ENCODE data around the gene TRPC4.
"Not testable (repeated sequence)": the region's sequence is repeated elsewhere in the genome, so short reads cannot be mapped to it uniquely, and the experiment has no call there.

Gene TRPC4

DNA sequence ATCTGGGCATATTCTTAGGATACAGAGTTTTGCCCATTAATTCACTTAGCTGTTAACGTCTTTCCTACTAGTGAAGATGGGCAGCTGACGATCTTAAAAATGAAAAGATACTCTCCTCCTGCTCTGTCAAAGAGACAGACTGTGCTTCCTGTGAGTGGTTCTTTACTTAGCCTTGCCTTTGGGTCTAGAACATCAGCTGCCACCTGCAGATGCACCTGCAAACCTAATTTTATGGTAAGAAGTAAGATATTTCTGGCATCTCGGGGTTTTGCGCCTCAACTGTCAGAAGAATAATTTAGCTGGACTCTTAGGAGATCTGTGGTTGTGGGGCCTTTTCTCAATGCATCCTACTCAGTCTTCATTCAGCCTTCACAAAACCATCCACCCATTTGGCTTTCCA, 36.2 kb downstream of the TRPC4 start:
- no peak for DNase-seq (ENCODE audit: low read depth)

GRCh38 chr13:37816276-37816675, 53.3 kb downstream of the TRPC4 start:
- no peak for DNase-seq (ENCODE audit: low read depth)

GRCh38 chr13:37811441-37811840, 58.1 kb downstream of the TRPC4 start:
- DNase-seq (ENCODE audit: low read depth) = no peak

GRCh38 chr13:37806666-37807065, 62.9 kb downstream of the TRPC4 start:
- no peak for DNase-seq (ENCODE audit: low read depth)

DNA sequence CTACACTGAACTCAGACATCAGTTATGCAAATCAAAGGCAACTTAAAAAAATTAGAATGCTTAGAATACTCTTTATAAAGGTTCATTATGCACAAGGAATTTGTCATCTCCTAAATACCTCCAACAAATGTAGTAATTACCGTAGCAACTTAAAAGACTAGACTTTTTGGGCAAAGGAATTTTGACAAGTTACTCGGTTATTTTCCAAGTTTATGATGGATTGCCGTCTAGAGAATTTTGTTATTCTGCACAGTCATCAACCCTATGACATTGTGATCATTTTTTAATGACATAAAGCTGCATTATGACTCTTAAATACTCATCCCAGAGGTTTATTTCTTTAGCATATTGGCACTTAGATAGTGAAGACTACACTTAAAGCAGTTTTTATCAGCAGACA, 71.9 kb downstream of the TRPC4 start:
- no peak for DNase-seq (ENCODE audit: low read depth)

DNA sequence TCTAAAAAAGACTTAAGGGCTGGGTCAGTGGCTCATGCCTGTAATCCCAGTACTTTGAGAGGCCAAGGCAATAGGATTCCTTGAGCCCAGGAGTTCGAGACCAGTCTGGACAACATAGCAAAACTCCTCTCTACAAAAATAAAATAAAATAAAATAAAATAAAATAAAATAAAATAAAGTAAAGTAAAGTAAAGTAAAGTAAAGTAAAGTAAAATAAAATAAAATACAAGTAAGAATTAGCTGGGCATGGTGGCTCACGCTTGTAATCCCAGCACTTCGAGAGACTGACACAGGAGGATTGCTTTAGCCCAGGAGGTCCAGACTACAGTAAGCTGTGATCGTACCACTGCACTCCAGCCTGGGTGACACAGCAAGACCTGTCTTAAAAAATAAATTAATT, 72.8 kb downstream of the TRPC4 start:
- DNase-seq (ENCODE audit: low read depth) = not testable (repeated sequence)

DNA sequence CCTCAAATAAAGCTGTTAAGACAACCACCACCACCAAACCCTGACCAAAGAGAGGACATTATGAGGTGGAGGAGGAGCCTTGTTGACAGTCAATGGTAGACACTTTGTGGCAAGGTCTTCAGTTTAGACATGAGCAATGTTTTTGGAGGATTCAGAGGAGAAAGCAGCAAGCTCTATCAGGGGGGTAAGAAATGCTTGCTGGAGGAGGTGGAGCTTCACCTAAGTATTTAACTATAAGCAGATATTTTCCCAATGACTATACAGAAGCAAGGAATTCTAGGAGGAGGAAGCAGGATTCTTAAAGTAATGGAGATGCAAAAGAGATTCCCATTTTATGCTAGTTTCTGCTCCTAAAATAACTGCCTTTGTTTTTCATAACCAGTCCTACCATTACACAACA, 74.2 kb downstream of the TRPC4 start:
- no peak for DNase-seq (ENCODE audit: low read depth)

DNA sequence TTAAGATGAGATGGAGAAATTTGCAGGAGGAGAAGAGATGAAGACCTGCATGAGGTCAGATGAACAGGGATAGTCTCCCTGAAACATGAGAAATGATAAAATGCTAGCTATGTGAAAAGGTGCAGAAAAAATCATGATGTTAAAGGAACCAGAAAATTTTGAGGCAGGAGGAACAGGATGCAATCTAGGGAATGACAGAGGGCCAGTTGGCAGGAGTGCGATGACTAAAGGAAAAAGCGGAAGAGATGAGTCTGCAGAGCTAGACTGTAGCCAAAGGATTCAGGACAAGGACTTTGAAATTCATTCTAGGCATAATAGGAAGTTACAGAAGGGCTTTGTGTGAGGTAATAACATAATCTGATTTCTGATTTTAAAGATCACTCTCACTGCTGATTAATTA, 77.9 kb downstream of the TRPC4 start:
- DNase-seq (ENCODE audit: low read depth) = no peak

- DNase-seq (ENCODE audit: low read depth) = no peak
These were observed 81.2 kb downstream of the TRPC4 start for GRCh38 chr13:37788346-37788745.

DNA sequence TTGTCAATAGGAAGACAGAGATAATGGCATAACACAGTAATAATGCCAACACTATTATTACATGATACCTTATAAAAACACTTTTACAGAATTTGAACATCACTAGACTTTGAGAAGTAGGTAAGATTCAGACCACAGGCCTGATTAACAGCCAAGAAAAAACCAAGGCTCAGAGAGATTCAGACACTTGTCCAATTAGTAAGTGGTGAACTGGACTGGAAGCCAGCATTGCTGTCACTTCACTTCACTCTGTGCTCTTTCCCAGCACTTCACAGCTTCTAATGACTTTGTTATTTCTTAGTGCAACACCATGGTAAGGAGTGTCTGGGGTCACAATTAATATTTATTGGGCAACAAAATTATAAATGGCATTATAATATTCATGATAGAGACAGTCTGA, 91.9 kb downstream of the TRPC4 start:
- DNase-seq (ENCODE audit: low read depth) = no peak

DNA sequence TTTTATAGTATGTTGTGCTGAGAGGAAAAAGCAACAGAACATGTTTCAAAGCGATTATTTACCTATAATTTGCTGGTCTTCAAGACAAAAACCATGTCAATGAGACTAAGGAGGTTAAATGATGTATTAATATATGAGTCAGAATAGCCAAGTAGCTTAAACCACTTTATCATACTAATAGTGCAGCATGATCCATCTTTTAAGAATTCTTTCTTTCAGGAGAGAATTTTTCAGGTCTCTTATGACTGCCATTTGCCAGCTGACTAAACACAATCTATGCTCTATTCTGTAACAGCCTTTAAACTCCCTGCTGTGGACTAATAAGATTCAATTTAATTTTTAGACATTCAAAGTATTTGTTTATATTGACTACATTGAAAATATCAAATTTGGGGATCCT, 93.7 kb downstream of the TRPC4 start:
- DNase-seq (ENCODE audit: low read depth) = no peak

GRCh38 chr13:37772644-37773043, 96.9 kb downstream of the TRPC4 start:
- DNase-seq (ENCODE audit: low read depth) = no peak

GRCh38 chr13:37769545-37769944, 100.0 kb downstream of the TRPC4 start:
- no peak for DNase-seq (ENCODE audit: low read depth)

- no peak for DNase-seq (ENCODE audit: low read depth)
These were observed 100.5 kb downstream of the TRPC4 start for GRCh38 chr13:37769078-37769477.

DNA sequence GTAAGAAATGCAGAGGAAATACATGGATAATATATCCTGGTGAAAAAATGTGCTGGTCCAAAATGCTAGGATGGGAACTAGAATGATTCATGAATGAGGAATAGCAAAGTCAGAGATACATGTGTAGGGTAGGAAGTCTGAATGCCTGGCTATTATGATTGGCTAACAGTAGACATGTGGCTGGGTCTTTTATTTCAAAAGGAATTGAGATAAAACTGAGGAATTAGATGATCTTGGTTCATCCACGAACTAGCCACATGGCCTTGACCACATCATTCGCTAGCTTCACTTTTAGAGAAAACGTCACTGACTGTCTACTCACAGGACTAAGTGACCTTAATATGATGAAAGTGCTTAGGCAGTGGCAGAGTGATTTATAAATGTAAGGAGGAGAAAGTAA, 103.1 kb downstream of the TRPC4 start:
- DNase-seq (ENCODE audit: low read depth) = no peak

DNA sequence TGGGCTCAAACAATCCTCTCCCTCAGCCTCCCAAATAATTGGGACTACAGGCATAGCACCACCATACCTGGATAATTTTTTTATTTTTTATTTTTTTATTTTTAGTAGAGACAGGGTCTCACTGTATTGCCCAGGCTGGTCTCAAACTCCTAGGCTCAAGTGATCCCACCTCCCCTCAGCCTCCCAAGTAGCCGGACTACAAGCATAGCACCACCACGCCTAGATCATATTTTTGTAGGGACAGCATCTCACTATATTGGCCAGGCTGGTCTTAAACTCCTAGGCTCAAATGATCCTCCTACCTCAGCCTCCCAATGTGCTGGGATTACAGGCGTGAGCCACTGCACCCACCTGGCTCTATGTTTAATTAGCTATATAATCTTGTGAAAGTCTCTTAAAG, 114.2 kb downstream of the TRPC4 start:
- DNase-seq (ENCODE audit: low read depth) = no peak

DNA sequence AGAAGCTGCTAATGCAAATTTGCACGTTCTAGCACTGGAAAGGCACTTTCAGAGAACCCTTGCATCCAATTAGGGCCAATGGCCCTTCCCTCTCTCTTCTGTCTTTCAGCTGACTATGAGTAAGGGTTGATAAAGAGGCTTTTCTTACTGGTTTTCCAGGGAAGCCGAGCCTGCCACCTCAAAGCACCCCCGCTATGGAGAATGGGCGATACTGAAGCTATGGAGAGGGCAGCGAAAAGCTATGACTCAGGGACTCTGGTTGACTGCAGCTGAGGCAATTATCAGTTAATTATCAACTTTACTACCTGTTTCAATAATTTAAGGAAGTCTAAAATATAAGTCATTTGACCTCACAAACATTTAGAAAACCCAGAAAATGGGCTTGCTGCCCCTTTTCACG, 115.8 kb downstream of the TRPC4 start:
- no peak for DNase-seq (ENCODE audit: low read depth)

DNA sequence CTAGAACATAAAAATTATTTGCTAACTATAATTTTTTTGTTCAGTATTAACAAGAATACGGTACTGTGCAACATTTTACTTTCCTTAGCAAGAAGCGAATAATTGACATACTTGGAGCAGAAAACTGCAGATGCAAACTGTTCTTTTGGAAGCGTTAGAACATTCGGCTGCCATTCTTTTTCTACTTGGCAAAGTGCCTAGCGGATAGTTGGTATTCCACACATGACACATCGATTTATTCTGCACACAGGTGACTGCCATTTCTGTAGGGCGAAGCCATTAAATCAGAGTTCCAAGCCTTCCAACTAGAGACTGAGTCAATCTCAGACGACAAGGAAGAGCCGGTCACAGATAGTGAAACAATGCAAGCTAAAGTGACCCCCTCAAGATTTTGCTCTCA, 117.4 kb downstream of the TRPC4 start:
- DNase-seq (ENCODE audit: low read depth) = no peak

DNA sequence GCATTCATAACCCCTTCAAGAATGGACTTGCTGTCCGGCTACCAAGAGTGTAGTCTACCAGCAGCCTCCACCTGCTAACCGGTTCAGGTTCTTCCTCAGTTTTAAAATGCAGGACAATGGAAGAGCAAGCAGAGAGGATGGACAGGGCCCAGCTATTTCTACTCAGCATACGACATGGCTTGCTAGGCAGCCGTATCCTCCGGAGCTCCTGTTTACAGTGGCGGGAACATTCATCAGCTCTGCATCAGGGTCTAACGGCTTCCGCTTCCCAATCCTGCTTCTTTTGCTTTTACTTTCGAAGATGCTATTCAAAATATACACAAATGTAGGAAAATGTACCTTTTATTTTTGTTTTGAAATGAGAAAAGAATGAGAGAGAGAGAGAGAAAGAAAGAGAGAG, 118.5 kb downstream of the TRPC4 start:
- DNase-seq (ENCODE audit: low read depth) = no peak

- DNase-seq (ENCODE audit: low read depth) = no peak
These were observed 120.7 kb downstream of the TRPC4 start for GRCh38 chr13:37748913-37749312.

DNA sequence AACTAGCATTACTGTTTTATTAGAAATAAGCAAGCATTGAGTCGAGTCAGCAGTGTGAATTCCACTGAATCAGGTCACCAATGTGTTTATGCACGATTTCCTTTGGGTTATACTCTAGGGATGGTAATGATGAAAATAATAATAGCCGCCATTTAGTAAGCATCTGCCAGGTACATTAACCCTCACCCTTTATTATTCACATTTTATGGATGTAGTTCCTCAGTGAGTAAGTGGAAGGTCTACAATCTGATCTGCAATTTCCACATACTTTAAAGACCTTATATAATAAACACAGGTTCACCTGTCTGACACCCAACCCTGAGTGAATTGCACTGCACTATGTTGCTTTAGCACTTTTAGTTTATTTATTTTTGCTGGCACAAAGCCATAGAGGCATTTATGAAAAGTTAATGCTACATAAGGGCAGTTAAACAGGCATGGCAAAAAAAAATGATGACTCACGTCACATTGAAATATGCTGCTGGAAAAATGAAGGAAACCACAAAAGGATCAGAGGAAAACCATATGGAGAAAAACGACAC, 122.4 kb downstream of the TRPC4 start:
- DNase-seq (ENCODE audit: low read depth) = no peak

GRCh38 chr13:37741536-37741935, 128.0 kb downstream of the TRPC4 start:
- no peak for DNase-seq (ENCODE audit: low read depth)

- DNase-seq (ENCODE audit: low read depth) = no peak
These were observed 133.5 kb downstream of the TRPC4 start for GRCh38 chr13:37736045-37736444.

DNA sequence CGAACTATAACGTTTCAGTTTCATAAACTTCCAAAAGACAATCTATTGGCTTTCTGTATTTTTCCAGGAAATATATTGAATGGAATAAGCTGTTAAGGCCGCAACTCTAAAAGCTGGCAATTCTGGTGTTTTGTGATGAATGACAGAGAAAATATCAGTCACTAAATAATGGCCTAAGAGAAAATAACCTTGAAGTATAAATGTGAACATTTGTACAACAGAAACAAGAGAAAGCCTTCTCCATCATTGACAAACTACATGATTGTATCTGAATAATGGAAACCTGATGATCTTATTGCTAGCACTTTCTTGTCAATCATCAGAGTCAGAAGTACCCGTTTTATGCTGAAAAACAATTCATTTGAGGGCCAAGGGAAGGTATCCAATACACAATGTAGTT, 134.3 kb downstream of the TRPC4 start:
- no peak for DNase-seq (ENCODE audit: low read depth)

DNA sequence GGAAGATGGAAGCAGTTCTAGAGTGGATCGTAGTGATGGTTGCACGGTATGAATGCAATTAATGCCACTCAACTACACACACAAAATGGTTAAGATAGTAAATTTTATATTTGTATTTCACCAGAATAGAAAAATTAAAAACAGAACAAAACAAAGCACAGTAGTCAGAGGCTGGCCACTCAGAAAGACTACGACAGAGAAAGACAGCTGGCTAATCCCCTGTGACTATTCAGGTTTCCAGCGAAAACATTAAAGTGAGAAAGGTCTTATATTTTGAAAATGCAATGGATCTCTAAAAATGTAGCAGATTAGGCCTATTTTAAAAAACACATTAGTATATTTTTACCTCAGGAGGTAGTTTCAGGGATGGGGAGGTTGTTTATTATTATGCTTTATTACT, 139.7 kb downstream of the TRPC4 start:
- DNase-seq (ENCODE audit: low read depth) = no peak
